ENCODE measurements around the gene LONP2.
A peak's percentile ranks its signal among the peaks of the same experiment; 100 is the strongest.
"Not testable (repeated sequence)": the region's sequence is repeated elsewhere in the genome, so short reads cannot be mapped to it uniquely, and the experiment has no call there.

Gene LONP2

GRCh38 chr16:48235058-48235555 is 9.0 kb upstream of the LONP2 start:
- H3K36me3 ChIP-seq (ENCODE audit: control insufficient read depth, insufficient read depth, low read length): no peaks in the 10 kb centered on the region
- no peak for TF ChIP-seq CTCF (IDR thresholded peaks at IDR 0.05)
- H3K27me3 ChIP-seq (ENCODE audit: control insufficient read depth, insufficient read depth, low read length): no peaks in the 10 kb centered on the region
- H3K4me2 ChIP-seq (ENCODE audit: low read length): no peak overlapping the region
- H3K4me1 ChIP-seq: no peaks in the 10 kb centered on the region
- no peak overlapping the region for H3K4me3 ChIP-seq (ENCODE audit: low read depth, low read length)
- no peak overlapping the region for H2AFZ ChIP-seq
- no peak overlapping the region for H3K9ac ChIP-seq
- no peaks in the 10 kb centered on the region for H3K79me2 ChIP-seq
- H3K27ac ChIP-seq: no peak overlapping the region
- no peaks in the 10 kb centered on the region for H3K9me3 ChIP-seq (ENCODE audit: control insufficient read depth, low read length)

- H3K27ac ChIP-seq: no peak overlapping the region
- no peak overlapping the region for H3K4me3 ChIP-seq (ENCODE audit: low read depth, low read length)
- no peak overlapping the region for H3K9ac ChIP-seq
- H3K36me3 ChIP-seq (ENCODE audit: control insufficient read depth, insufficient read depth, low read length): no peaks in the 10 kb centered on the region
- no peak overlapping the region for H2AFZ ChIP-seq
- no peak overlapping the region for H3K4me2 ChIP-seq (ENCODE audit: low read length)
- H3K9me3 ChIP-seq (ENCODE audit: control insufficient read depth, low read length): no peaks in the 10 kb centered on the region
- TF ChIP-seq CTCF (IDR thresholded peaks at IDR 0.05): no peak
- H3K27me3 ChIP-seq (ENCODE audit: control insufficient read depth, insufficient read depth, low read length): no peaks in the 10 kb centered on the region
- H3K4me1 ChIP-seq: no peaks in the 10 kb centered on the region
- H3K79me2 ChIP-seq: no peaks in the 10 kb centered on the region
Measured at GRCh38 chr16:48235556-48236136, 8.5 kb upstream of the LONP2 start.

GRCh38 chr16:48236286-48236685 is 7.8 kb upstream of the LONP2 start:
- H3K4me3 ChIP-seq (ENCODE audit: low read depth, low read length): no peak overlapping the region
- H3K27ac ChIP-seq: no peak overlapping the region
- H2AFZ ChIP-seq: no peak overlapping the region
- no peaks in the 10 kb centered on the region for H3K36me3 ChIP-seq (ENCODE audit: control insufficient read depth, insufficient read depth, low read length)
- H3K27me3 ChIP-seq (ENCODE audit: control insufficient read depth, insufficient read depth, low read length): no peaks in the 10 kb centered on the region
- no peak overlapping the region for H3K4me2 ChIP-seq (ENCODE audit: low read length)
- no peaks in the 10 kb centered on the region for H3K4me1 ChIP-seq
- TF ChIP-seq CTCF (IDR thresholded peaks at IDR 0.05): no peak
- no peaks in the 10 kb centered on the region for H3K79me2 ChIP-seq
- H3K9me3 ChIP-seq (ENCODE audit: control insufficient read depth, low read length): no peaks in the 10 kb centered on the region
- no peak overlapping the region for H3K9ac ChIP-seq

GRCh38 chr16:48240147-48240546 is 4.0 kb upstream of the LONP2 start:
- H3K36me3 ChIP-seq (ENCODE audit: control insufficient read depth, insufficient read depth, low read length); H3K4me2 ChIP-seq (ENCODE audit: low read length); H2AFZ ChIP-seq; H3K27ac ChIP-seq; H3K4me1 ChIP-seq; H3K9ac ChIP-seq; H3K4me3 ChIP-seq (ENCODE audit: low read depth, low read length); H3K9me3 ChIP-seq (ENCODE audit: control insufficient read depth, low read length); H3K27me3 ChIP-seq (ENCODE audit: control insufficient read depth, insufficient read depth, low read length); H3K79me2 ChIP-seq: not testable (repeated sequence)

GRCh38 chr16:48244863-48245195 is 729 bp downstream of the LONP2 start:
- no peaks in the 10 kb centered on the region for H3K9me3 ChIP-seq (ENCODE audit: control insufficient read depth, low read length)
- TF ChIP-seq CTCF (IDR thresholded peaks at IDR 0.05): no peak
- H3K36me3 ChIP-seq (ENCODE audit: control insufficient read depth, insufficient read depth, low read length): no peaks in the 10 kb centered on the region
- H3K27ac ChIP-seq: peak overlapping the region; percentile 74
- H2AFZ ChIP-seq: peak overlapping the region; percentile 85
- H3K79me2 ChIP-seq: peaks cover 34% of the 10 kb centered on the region
- H3K9ac ChIP-seq: peak overlapping the region; percentile 87
- H3K27me3 ChIP-seq (ENCODE audit: control insufficient read depth, insufficient read depth, low read length): no peaks in the 10 kb centered on the region
- H3K4me2 ChIP-seq (ENCODE audit: low read length): peak overlapping the region; percentile 73
- peaks cover 8% of the 10 kb centered on the region for H3K4me1 ChIP-seq
- H3K4me3 ChIP-seq (ENCODE audit: low read depth, low read length): peak overlapping the region; percentile 92
